Effector memory CD8-positive, alpha-beta T cell (primary cell): Measurements from ENCODE around the gene FAAH2.
"Not testable (repeated sequence)": the region's sequence is repeated elsewhere in the genome, so short reads cannot be mapped to it uniquely, and the experiment has no call there.

Experiments used
- ATAC-seq: fragments of 150-1000 bp; cut with Tn5 transposase; replicated peaks from 2 replicates; pipeline ENCODE4 v1.10.0; 2021; ENCODE audit warnings: mild to moderate bottlenecking, moderate library complexity
- DNase-seq, 3 experiments: peaks; one replicate each; pipeline ENCODE4 v3.0.0; 2021
- H3K27ac Mint-ChIP-seq, 2 donors: one replicate each; pipeline ENCODE4 v1.8.0; 2022; ENCODE audit warnings: mild to moderate bottlenecking in 2 of 2, mixed read lengths in 2 of 2, moderate library complexity in 2 of 2
- H3K27me3 Mint-ChIP-seq, 2 donors: one replicate each; pipeline ENCODE4 v1.8.0; 2022; ENCODE audit warnings: mixed read lengths in 2 of 2
- H3K36me3 Mint-ChIP-seq: one replicate; pipeline ENCODE4 v1.8.0; 2022; ENCODE audit warnings: mild to moderate bottlenecking, moderate library complexity, mixed read lengths; ENCODE audit not compliant: insufficient read depth
- H3K4me1 Mint-ChIP-seq, 2 donors: one replicate each; pipeline ENCODE4 v1.8.0; 2022; ENCODE audit warnings: low read depth in 2 of 2, mixed read lengths in 2 of 2
- H3K4me3 Mint-ChIP-seq, 2 donors: one replicate each; pipeline ENCODE4 v1.8.0; 2022; ENCODE audit warnings: mild to moderate bottlenecking in 2 of 2, mixed read lengths in 2 of 2, moderate library complexity in 2 of 2
- H3K9me3 Mint-ChIP-seq, 2 donors: one replicate each; pipeline ENCODE4 v1.8.0; 2022; ENCODE audit warnings: mixed read lengths in 2 of 2
- total RNA-seq, 9 experiments: gene quantifications; one replicate each; lab custom pipeline; 2026; lab: John Stamatoyannopoulos, UW

FAAH2 gene
- 5.1 to 25.4 (median 9.3) reads per million in 9 experiments for total RNA-seq

- no peaks in the 10 kb centered on the region for H3K9me3 Mint-ChIP-seq
- ATAC-seq (peak; percentile 85), DNase-seq (peak; percentile 9 to 41 (median 39))
- peak within 1 kb of the TSS; percentile 80 for H3K4me3 Mint-ChIP-seq
- peaks cover 0 to 10% of the 10 kb centered on the region in 2 donors for H3K4me1 Mint-ChIP-seq
- H3K27me3 Mint-ChIP-seq: no peaks in the 10 kb centered on the region
- no peaks in the 10 kb centered on the region for H3K36me3 Mint-ChIP-seq
- peak within 1 kb of the TSS; percentile 33 to 94 for H3K27ac Mint-ChIP-seq
Observed at GRCh38 chrX:57286507-57287251, at the start of gene FAAH2. Gene FAAH2, plus strand, starts transcription at chrX:57286706. Its CDS starts 120 bp downstream, at chrX:57286826.

GRCh38 chrX:57241967-57242366 is 44.5 kb upstream of the FAAH2 start:
- peaks cover 8 to 10% of the 10 kb centered on the region in 2 donors for H3K9me3 Mint-ChIP-seq
- no peak overlapping the region for H3K4me3 Mint-ChIP-seq
- no peak overlapping the region for H3K27ac Mint-ChIP-seq
- ATAC-seq: no peak
- H3K27me3 Mint-ChIP-seq: no peaks in the 10 kb centered on the region
- DNase-seq: no peak
- no peaks in the 10 kb centered on the region for H3K4me1 Mint-ChIP-seq
- peaks cover 3% of the 10 kb centered on the region for H3K36me3 Mint-ChIP-seq

GRCh38 chrX:57251965-57252364 is 34.5 kb upstream of the FAAH2 start:
- H3K4me3 Mint-ChIP-seq: no peak overlapping the region
- H3K27ac Mint-ChIP-seq: no peak overlapping the region
- H3K9me3 Mint-ChIP-seq: peaks cover 0 to 2% of the 10 kb centered on the region in 2 donors
- DNase-seq: no peak
- H3K4me1 Mint-ChIP-seq: no peaks in the 10 kb centered on the region
- H3K27me3 Mint-ChIP-seq: no peaks in the 10 kb centered on the region
- no peaks in the 10 kb centered on the region for H3K36me3 Mint-ChIP-seq
- ATAC-seq: no peak

GRCh38 chrX:57265126-57265525 is 21.4 kb upstream of the FAAH2 start:
- Mint-ChIP-seq H3K4me1 (no peaks in the 10 kb centered on the region), H3K27me3 (no peaks in the 10 kb centered on the region), H3K4me3 (no peak overlapping the region), H3K36me3 (no peaks in the 10 kb centered on the region), H3K9me3 (no peaks in the 10 kb centered on the region), H3K27ac (no peak overlapping the region)
- DNase-seq (no peak), ATAC-seq (no peak)

GRCh38 chrX:57266275-57266674 is 20.2 kb upstream of the FAAH2 start:
- DNase-seq: no peak
- ATAC-seq: no peak
- no peak overlapping the region for H3K27ac Mint-ChIP-seq
- no peaks in the 10 kb centered on the region for H3K36me3 Mint-ChIP-seq
- no peaks in the 10 kb centered on the region for H3K4me1 Mint-ChIP-seq
- no peaks in the 10 kb centered on the region for H3K27me3 Mint-ChIP-seq
- H3K9me3 Mint-ChIP-seq: no peaks in the 10 kb centered on the region
- H3K4me3 Mint-ChIP-seq: no peak overlapping the region

GRCh38 chrX:57266871-57267270 is 19.6 kb upstream of the FAAH2 start:
- DNase-seq (no peak), ATAC-seq (no peak)
- H3K4me1 Mint-ChIP-seq: no peaks in the 10 kb centered on the region
- no peak overlapping the region for H3K4me3 Mint-ChIP-seq
- no peaks in the 10 kb centered on the region for H3K9me3 Mint-ChIP-seq
- no peak overlapping the region for H3K27ac Mint-ChIP-seq
- no peaks in the 10 kb centered on the region for H3K36me3 Mint-ChIP-seq
- H3K27me3 Mint-ChIP-seq: no peaks in the 10 kb centered on the region

GRCh38 chrX:57267308-57267707 is 19.2 kb upstream of the FAAH2 start:
- Mint-ChIP-seq H3K4me3 (no peak overlapping the region), H3K4me1 (no peaks in the 10 kb centered on the region), H3K9me3 (no peaks in the 10 kb centered on the region), H3K27ac (no peak overlapping the region), H3K36me3 (no peaks in the 10 kb centered on the region), H3K27me3 (no peaks in the 10 kb centered on the region)
- DNase-seq (no peak), ATAC-seq (no peak)

GRCh38 chrX:57270980-57271379 is 15.5 kb upstream of the FAAH2 start:
- ATAC-seq: no peak
- no peak for DNase-seq
- no peak overlapping the region for H3K27ac Mint-ChIP-seq
- H3K4me3 Mint-ChIP-seq: no peak overlapping the region
- H3K36me3 Mint-ChIP-seq: no peaks in the 10 kb centered on the region
- no peaks in the 10 kb centered on the region for H3K4me1 Mint-ChIP-seq
- no peaks in the 10 kb centered on the region for H3K27me3 Mint-ChIP-seq
- no peaks in the 10 kb centered on the region for H3K9me3 Mint-ChIP-seq

GRCh38 chrX:57282568-57282967 is 3.9 kb upstream of the FAAH2 start:
- ATAC-seq: no peak
- DNase-seq: no peak
- no peaks in the 10 kb centered on the region for H3K27me3 Mint-ChIP-seq
- H3K4me3 Mint-ChIP-seq: no peak overlapping the region
- no peak overlapping the region for H3K27ac Mint-ChIP-seq
- peaks cover 0 to 9% of the 10 kb centered on the region in 2 donors for H3K4me1 Mint-ChIP-seq
- no peaks in the 10 kb centered on the region for H3K9me3 Mint-ChIP-seq
- no peaks in the 10 kb centered on the region for H3K36me3 Mint-ChIP-seq

- ATAC-seq (no peak), DNase-seq (no peak)
- H3K27ac Mint-ChIP-seq: peak overlapping the region; percentile 33 to 94
- no peaks in the 10 kb centered on the region for H3K27me3 Mint-ChIP-seq
- no peaks in the 10 kb centered on the region for H3K36me3 Mint-ChIP-seq
- no peaks in the 10 kb centered on the region for H3K9me3 Mint-ChIP-seq
- H3K4me3 Mint-ChIP-seq: no peak overlapping the region
- peaks cover 0 to 10% of the 10 kb centered on the region in 2 donors for H3K4me1 Mint-ChIP-seq
Observed at GRCh38 chrX:57285001-57285400, 1.5 kb upstream of the FAAH2 start.

GRCh38 chrX:57289089-57289488 is 2.6 kb downstream of the FAAH2 start:
- Mint-ChIP-seq H3K4me3 (no peak overlapping the region), H3K27ac (no peak overlapping the region), H3K9me3 (no peaks in the 10 kb centered on the region), H3K27me3 (no peaks in the 10 kb centered on the region), H3K4me1 (peaks cover under 1 to 12% of the 10 kb centered on the region in 2 donors), H3K36me3 (no peaks in the 10 kb centered on the region)
- DNase-seq (no peak), ATAC-seq (no peak)

- no peak overlapping the region for H3K27ac Mint-ChIP-seq
- no peaks in the 10 kb centered on the region for H3K9me3 Mint-ChIP-seq
- peaks cover 6% of the 10 kb centered on the region in 2 donors for H3K4me1 Mint-ChIP-seq
- H3K36me3 Mint-ChIP-seq: no peaks in the 10 kb centered on the region
- no peak for DNase-seq
- no peaks in the 10 kb centered on the region for H3K27me3 Mint-ChIP-seq
- H3K4me3 Mint-ChIP-seq: no peak overlapping the region
- no peak for ATAC-seq
Observed at GRCh38 chrX:57294961-57295360, 8.5 kb downstream of the FAAH2 start.

- H3K27me3 Mint-ChIP-seq, H3K4me3 Mint-ChIP-seq, H3K4me1 Mint-ChIP-seq, H3K27ac Mint-ChIP-seq, ATAC-seq, DNase-seq, H3K36me3 Mint-ChIP-seq, H3K9me3 Mint-ChIP-seq: not testable (repeated sequence)
Observed at GRCh38 chrX:57295679-57296078, 9.2 kb downstream of the FAAH2 start.

- no peak for ATAC-seq
- DNase-seq: no peak
- no peaks in the 10 kb centered on the region for H3K4me1 Mint-ChIP-seq
- H3K9me3 Mint-ChIP-seq: no peaks in the 10 kb centered on the region
- H3K4me3 Mint-ChIP-seq: no peak overlapping the region
- H3K27ac Mint-ChIP-seq: no peak overlapping the region
- no peaks in the 10 kb centered on the region for H3K27me3 Mint-ChIP-seq
- H3K36me3 Mint-ChIP-seq: peaks cover 13% of the 10 kb centered on the region
Observed at GRCh38 chrX:57313583-57314215, 27.2 kb downstream of the FAAH2 start.
